Measurements from ENCODE around the gene CTRB1. TPM values are rescaled to one million over a fixed set of nuclear protein-coding genes. Genes with fewer than 3 reads are reported as not detected.

Gene CTRB1
- total RNA-seq, 1 experiment from 2014 or later, result not detected

- H3K9ac ChIP-seq (ENCODE audit: extremely low read depth, insufficient read length, low read length), result no peak overlapping the region
- no peak overlapping the region for H2BK20ac ChIP-seq (ENCODE audit: low read depth, low read length, poor library complexity, severe bottlenecking)
- H4K20me1 ChIP-seq (ENCODE audit: control insufficient read depth, insufficient read depth, insufficient read length), result no peaks in the 10 kb centered on the region
- no peak overlapping the region for H2BK15ac ChIP-seq (ENCODE audit: low read depth, low read length)
- no peaks in the 10 kb centered on the region for H3K27me3 ChIP-seq (ENCODE audit: insufficient read depth, low read length)
- no peak overlapping the region for H3K56ac ChIP-seq (ENCODE audit: insufficient read length, low read depth, low read length)
- no peak overlapping the region for H2AK5ac ChIP-seq (ENCODE audit: insufficient read length, low read length)
- Mint-ChIP-seq H3K27ac (no peak overlapping the region), H3K27me3 (ENCODE audit: low read depth) (no peaks in the 10 kb centered on the region), H3K4me3 (no peak overlapping the region), H3K36me3 (ENCODE audit: insufficient read depth in 1 of 3, low read depth in 3 of 3) (peaks cover 0 to 4% (median 2%) of the 10 kb centered on the region in 3 experiments; a peak in 1 of 7 replicates), H3K9me3 (peaks cover 0 to 4% of the 10 kb centered on the region in 2 experiments; a peak in 2 of 5 replicates), H3K4me1 (0 out of 4 replicates have a peak, but pooled peaks cover 0 to 3% of the 10 kb centered on the region in 2 experiments)
- no peaks in the 10 kb centered on the region for H3K79me2 ChIP-seq (ENCODE audit: insufficient read depth, low read length)
- H4K91ac ChIP-seq (ENCODE audit: insufficient read length, low read depth, low read length), result no peak overlapping the region
- TF ChIP-seq CTCF (conservative IDR thresholded peaks at IDR 0.05), result no peak
- no peak for DNase-seq
- H2BK5ac ChIP-seq (ENCODE audit: insufficient read length, low read length), result no peak overlapping the region
- no peak overlapping the region for H4K8ac ChIP-seq (replicated peaks; ENCODE audit: insufficient read length, low read depth, low read length)
- H3K4me1 ChIP-seq (ENCODE audit: insufficient read depth, low read length), result no peaks in the 10 kb centered on the region
- whole genome bisulfite sequencing (ENCODE audit: extremely low coverage, insufficient read length, low lambda C conversion rate), result no CpG with 5 or more reads among the region's 14 CpGs
- H2BK12ac ChIP-seq (ENCODE audit: insufficient read length, low read depth, low read length), result no peak overlapping the region
- H3K4ac ChIP-seq (ENCODE audit: low read depth, low read length), result no peak overlapping the region
- H3K18ac ChIP-seq (ENCODE audit: insufficient read length, low read depth, low read length), result no peak overlapping the region
- no peak overlapping the region for H2BK120ac ChIP-seq (ENCODE audit: low read depth, low read length, poor library complexity, severe bottlenecking)
- H4K5ac ChIP-seq (ENCODE audit: insufficient read length, low read depth, low read length), result no peak overlapping the region
- no peaks in the 10 kb centered on the region for H3K23me2 ChIP-seq (ENCODE audit: insufficient read length, low read depth, low read length, poor library complexity, severe bottlenecking)
- no peak overlapping the region for H3K27ac ChIP-seq (ENCODE audit: insufficient read length, low read depth, low read length)
- no peak overlapping the region for H3K4me2 ChIP-seq (ENCODE audit: insufficient read depth, insufficient read length, low read length)
- H3K9me3 ChIP-seq (ENCODE audit: control insufficient read depth, low read depth, low read length), result no peaks in the 10 kb centered on the region
- H3K23ac ChIP-seq (ENCODE audit: insufficient read length, low read depth, low read length), result no peak overlapping the region
- H3T11ph ChIP-seq (ENCODE audit: low read length), result no peak overlapping the region
- H3K14ac ChIP-seq (ENCODE audit: insufficient read depth, low read length), result no peak overlapping the region
- H3K79me1 ChIP-seq (ENCODE audit: insufficient read depth, low read depth, low read length, poor library complexity, severe bottlenecking), result no peaks in the 10 kb centered on the region
- H2AFZ ChIP-seq (ENCODE audit: low read length), result no peak overlapping the region
Measured at GRCh38 chr16:75188832-75189477, 29.8 kb upstream of the CTRB1 start.

Measured in H9 (cell line).